SK-N-SH (cell line): ENCODE results near the gene BTG4. TPM values are rescaled to one million over a fixed set of nuclear protein-coding genes. Genes with fewer than 3 reads are reported as not detected.
A peak's percentile ranks its signal among the peaks of the same experiment; 100 is the strongest.

ENCODE experiments used
- CTCF ChIA-PET: fragments of 300-600, 350-600 bp; formaldehyde crosslinking; extraction: SDS; loops from one replicate; lab custom pipeline; 2021; lab: Yijun Ruan, JAX
- POLR2A ChIA-PET: fragments of 350-600 bp; sonication (Branson Sonifier 250); formaldehyde crosslinking; extraction: SDS; loops from one replicate; lab custom pipeline; 2020; ENCODE audit warnings: antibody characterized with exemption, inconsistent platforms; lab: Yijun Ruan, JAX
- DNase-seq: peaks from one replicate; pipeline ENCODE4 v3.0.0; 2012
- H2AFZ ChIP-seq: fragments of 200-600 bp; sonication (generic); 2 replicates; pipeline ENCODE4 v1.8.1; 2016; ENCODE audit warnings: antibody characterized with exemption, mild to moderate bottlenecking, low read depth
- H3F3A ChIP-seq: fragments of 200-600 bp; sonication (generic); replicated peaks from 2 replicates; pipeline ENCODE3; 2016; ENCODE audit warnings: antibody characterized with exemption, mild to moderate bottlenecking; ENCODE audit not compliant: insufficient read depth
- H3K27ac ChIP-seq, 2 experiments: fragments of 200-500 bp in 1 of 2; fragments of 200-600 bp in 1 of 2; sonication (Bioruptor generic) in 1 of 2; sonication (generic), shearing (Covaris generic) in 1 of 2; 2 replicates each; pipeline versions ENCODE4 v1.5.1 to v1.6.1; 2014 to 2016; ENCODE audit warnings: low read depth in 2 of 2, inconsistent platforms in 1 of 2, low read length in 1 of 2, mild to moderate bottlenecking in 1 of 2, mixed read lengths in 1 of 2
- H3K27me3 ChIP-seq: fragments of 200-600 bp; sonication (generic), shearing (Covaris generic); 2 replicates; pipeline ENCODE4 v1.6.1; 2016; ENCODE audit warnings: mixed run types; ENCODE audit not compliant: insufficient read depth
- H3K36me3 ChIP-seq, 2 experiments: fragments of 200-500 bp in 1 of 2; fragments of 200-600 bp in 1 of 2; sonication (Bioruptor generic) in 1 of 2; sonication (generic) in 1 of 2; replicated peaks in 1 of 2; 2 replicates each; pipeline versions ENCODE3 to v1.5.1; 2014 to 2016; ENCODE audit warnings: low read length in 1 of 2, mild to moderate bottlenecking in 1 of 2; ENCODE audit not compliant: insufficient read depth in 2 of 2, control insufficient read depth in 1 of 2
- H3K4me1 ChIP-seq, 2 experiments: fragments of 200-500 bp in 1 of 2; fragments of 200-600 bp in 1 of 2; sonication (Bioruptor generic) in 1 of 2; sonication (generic), shearing (Covaris generic) in 1 of 2; 2 replicates each; pipeline versions ENCODE4 v1.5.1 to v1.6.1; 2014 to 2016; ENCODE audit warnings: low read depth in 1 of 2, low read length in 1 of 2, mixed run types in 1 of 2; ENCODE audit not compliant: insufficient read depth in 2 of 2, control insufficient read depth in 1 of 2
- H3K4me2 ChIP-seq: fragments of 200-600 bp; sonication (generic), shearing (Covaris generic); 2 replicates; pipeline ENCODE4 v1.6.1; 2017; ENCODE audit warnings: mixed run types
- H3K4me3 ChIP-seq, 2 experiments: fragments of 200-500 bp in 1 of 2; fragments of 200-600 bp in 1 of 2; sonication (Bioruptor generic) in 1 of 2; sonication (generic), shearing (Covaris generic) in 1 of 2; 2 replicates each; pipeline versions ENCODE4 v1.5.1 to v1.8.1; 2014 to 2016; ENCODE audit warnings: low read depth in 2 of 2, inconsistent platforms in 1 of 2, low read length in 1 of 2, mild to moderate bottlenecking in 1 of 2, mixed read lengths in 1 of 2, moderate library complexity in 1 of 2
- H3K79me2 ChIP-seq: fragments of 200-600 bp; sonication (generic); 2 replicates; pipeline ENCODE4 v1.8.1; 2017; ENCODE audit warnings: mild to moderate bottlenecking; ENCODE audit not compliant: insufficient read depth
- H3K9ac ChIP-seq: fragments of 200-600 bp; sonication (generic); 2 replicates; pipeline ENCODE4 v1.6.1; 2017; ENCODE audit warnings: mixed run types
- H3K9me2 ChIP-seq: fragments of 200-600 bp; sonication (generic); 2 replicates; pipeline ENCODE4 v1.6.1; 2017; ENCODE audit warnings: mixed run types
- H3K9me3 ChIP-seq: fragments of 200-600 bp; sonication (generic); 2 replicates; pipeline ENCODE4 v1.6.1; 2017; ENCODE audit warnings: mixed run types, mild to moderate bottlenecking, moderate library complexity
- H4K20me1 ChIP-seq: fragments of 200-600 bp; sonication (generic); 2 replicates; pipeline ENCODE4 v1.6.1; 2017; ENCODE audit warnings: mild to moderate bottlenecking, mixed run types; ENCODE audit not compliant: insufficient read depth
- CTCF ChIP-seq: fragments of 200-600 bp; sonication (generic); IDR thresholded peaks from 2 replicates; pipeline ENCODE4 v1.6.1; 2017; ENCODE audit warnings: antibody characterized with exemption, mild to moderate bottlenecking, moderate library complexity
- ELF1 ChIP-seq: IDR thresholded peaks from 2 replicates; pipeline ENCODE4 v1.4.0; 2012
- EP300 ChIP-seq, 2 experiments: IDR thresholded peaks; 2 replicates each; pipeline versions ENCODE4 v1.4.0 to v1.6.1; 2012; ENCODE audit warnings: borderline replicate concordance in 1 of 2, low read depth in 1 of 2, low read length in 1 of 2
- EZH2phosphoT487 ChIP-seq: fragments of 200-600 bp; sonication (generic); IDR thresholded peaks from 2 replicates; pipeline ENCODE4 v1.6.1; 2017; ENCODE audit warnings: low read depth, mixed run types, mild to moderate bottlenecking, antibody characterized with exemption, moderate library complexity, borderline replicate concordance
- FOXJ3 ChIP-seq: sonication (generic); formaldehyde crosslinking; IDR thresholded peaks from 2 replicates; pipeline ENCODE4 v1.5.1; 2020; ENCODE audit warnings: mild to moderate bottlenecking, missing genetic modification reagents
- FOXM1 ChIP-seq: IDR thresholded peaks from 2 replicates; pipeline ENCODE4 v1.4.0; 2012; ENCODE audit warnings: low read depth, mild to moderate bottlenecking
- GABPA ChIP-seq: IDR thresholded peaks from 2 replicates; pipeline ENCODE4 v1.4.0; 2012; ENCODE audit warnings: low read depth, mild to moderate bottlenecking
- MAX ChIP-seq: IDR thresholded peaks from 2 replicates; pipeline ENCODE4 v1.4.0; 2012; ENCODE audit warnings: low read depth
- MXI1 ChIP-seq: IDR thresholded peaks from 2 replicates; pipeline ENCODE4 v1.6.1; 2012; ENCODE audit warnings: mild to moderate bottlenecking, low read depth, low read length, improper control_type of control experiment
- NFIC ChIP-seq: IDR thresholded peaks from 2 replicates; pipeline ENCODE4 v1.4.0; 2012; ENCODE audit warnings: borderline replicate concordance
- NRF1 ChIP-seq: IDR thresholded peaks from 2 replicates; pipeline ENCODE4 v1.6.1; 2012; ENCODE audit warnings: low read depth, mild to moderate bottlenecking, low read length
- POLR2AphosphoS5 ChIP-seq: IDR thresholded peaks from 2 replicates; pipeline ENCODE4 v1.6.1; 2012; ENCODE audit warnings: low read depth, low read length
- RFX5 ChIP-seq: IDR thresholded peaks from 2 replicates; pipeline ENCODE4 v1.6.1; 2012; ENCODE audit warnings: mild to moderate bottlenecking, improper control_type of control experiment, low read length
- SMC3 ChIP-seq: IDR thresholded peaks from 2 replicates; pipeline ENCODE4 v1.6.1; 2012; ENCODE audit warnings: low read depth, low read length, improper control_type of control experiment
- TAF1 ChIP-seq: IDR thresholded peaks from 2 replicates; pipeline ENCODE4 v1.6.1; 2012; ENCODE audit warnings: low read depth, mild to moderate bottlenecking, low read length, moderate library complexity, borderline replicate concordance
- TCF12 ChIP-seq: IDR thresholded peaks from 2 replicates; pipeline ENCODE4 v1.4.0; 2012
- USF1 ChIP-seq: IDR thresholded peaks from 2 replicates; pipeline ENCODE4 v1.4.0; 2012; ENCODE audit warnings: low read depth, borderline replicate concordance
- USF2 ChIP-seq: fragments of 150-350 bp; IDR thresholded peaks from 2 replicates; pipeline ENCODE4 v1.6.1; 2017; ENCODE audit warnings: antibody characterized with exemption, low read length, low read depth, borderline replicate concordance
- YY1 ChIP-seq: IDR thresholded peaks from 2 replicates; pipeline ENCODE4 v1.4.0; 2012; ENCODE audit warnings: low read depth, mild to moderate bottlenecking
- WGBS: methylation state at CpG from one replicate; pipeline ENCODE4 v1.1.6; 2017; ENCODE audit warnings: low lambda C conversion rate; 5-methylcytosine and 5-hydroxymethylcytosine counted together
- polyA plus RNA-seq, 3 experiments: library from polyadenylated mRNA; depleted of rRNA; stranded (reverse); fragments of >200 nt; gene quantifications; 2 replicates each; pipeline ENCODE4 v1.2.3, GENCODE V29; 2012

The BTG4 gene
- polyA plus RNA-seq, 1 of the 3 experiments (the other 2 are of a cell fraction), result 0.26 TPM

- no peak overlapping the region for H3K4me3 ChIP-seq
- CTCF ChIA-PET, result interaction anchor here (0.9 kb wide), 1 partner anchor 12 kb away, joined by 3 read pairs; no protein-coding TSS in a partner anchor
- no peaks in the 10 kb centered on the region for H3K9me3 ChIP-seq
- no peak for TF ChIP-seq USF2
- TF ChIP-seq POLR2AphosphoS5, result no peak
- TF ChIP-seq TAF1, result no peak
- TF ChIP-seq EZH2phosphoT487, result no peak
- TF ChIP-seq TCF12, result no peak
- TF ChIP-seq MXI1, result no peak
- no peak for TF ChIP-seq CTCF
- no peak for TF ChIP-seq GABPA
- no peak for TF ChIP-seq YY1
- no peak for TF ChIP-seq ELF1
- no peak for TF ChIP-seq NRF1
- no peak for TF ChIP-seq FOXM1
- TF ChIP-seq, all 33 proteins: peak for 0
- 95% methylated on average over 1 of the region's 1 CpG for WGBS
- Histone ChIP-seq H3F3A (peaks cover 53% of the 10 kb centered on the region), H3K4me1 (peaks cover 0 to 28% of the 10 kb centered on the region in 2 experiments; a peak in 2 of 4 replicates), H3K9ac (no peak overlapping the region), H3K27me3 (no peaks in the 10 kb centered on the region), H4K20me1 (no peaks in the 10 kb centered on the region), H3K79me2 (no peaks in the 10 kb centered on the region), H3K4me2 (no peak overlapping the region), H3K27ac (peak overlapping the region in 1 of 2 experiments; percentile 73; a peak in 1 of 4 replicates), H3K9me2 (no peaks in the 10 kb centered on the region), H3K36me3 (no peaks in the 10 kb centered on the region), H2AFZ (no peak overlapping the region)
- no peak for DNase-seq
- POLR2A ChIA-PET, result no interaction called here
Observed at GRCh38 chr11:111525456-111525855, 13.3 kb upstream of the BTG4 start.

- WGBS, result 74% methylated on average over 1 of the region's 1 CpG
Observed at GRCh38 chr11:111524056-111524455, 11.9 kb upstream of the BTG4 start.

More at GRCh38 chr11:111524056-111524455, 11.9 kb upstream of the BTG4 start:
- TF ChIP-seq EP300 (IDR thresholded peaks at IDR 0.05; ENCODE audit: borderline replicate concordance in 1 of 2, low read depth in 1 of 2, low read length in 1 of 2) (no peak), NFIC (no peak), FOXJ3 (CRISPR knock-in tag) (no peak), SMC3 (no peak), MAX (no peak), CTCF (no peak), YY1 (no peak), TAF1 (no peak), RFX5 (no peak), USF1 (no peak), FOXM1 (no peak)
- DNase-seq, result no peak
- Histone ChIP-seq H3K4me2 (no peak overlapping the region), H2AFZ (no peak overlapping the region), H3K4me1 (peaks cover 0 to 34% of the 10 kb centered on the region in 2 experiments; a peak in 2 of 4 replicates), H3K36me3 (no peaks in the 10 kb centered on the region), H3K79me2 (no peaks in the 10 kb centered on the region), H3K27ac (no peak overlapping the region), H3F3A (peaks cover 58% of the 10 kb centered on the region), H3K4me3 (no peak overlapping the region), H3K27me3 (no peaks in the 10 kb centered on the region), H4K20me1 (no peaks in the 10 kb centered on the region), H3K9me3 (no peaks in the 10 kb centered on the region), H3K9ac (no peak overlapping the region), H3K9me2 (no peaks in the 10 kb centered on the region)
- ChIA-PET POLR2A (no interaction called here), CTCF (interaction anchor here (1.0 kb wide), 1 partner anchor 69 kb away, joined by 3 read pairs; no protein-coding TSS in a partner anchor)
